NB4 (cell line): ENCODE results near the gene GOSR1.
"Not testable (repeated sequence)": the region's sequence is repeated elsewhere in the genome, so short reads cannot be mapped to it uniquely, and the experiment has no call there.

Experiments
- DNase-seq: peaks from one replicate; pipeline ENCODE4 v3.0.0; 2010; ENCODE audit warnings: low read depth
- H3K4me3 ChIP-seq: one replicate; pipeline ENCODE4 v1.5.1; 2011; ENCODE audit warnings: mild to moderate bottlenecking, low read depth, low read length, moderate library complexity
- CTCF ChIP-seq: IDR thresholded peaks from one replicate; pipeline ENCODE4 v1.5.1; 2012; ENCODE audit warnings: low read depth, low read length
- MAX ChIP-seq: IDR thresholded peaks from 2 replicates; pipeline ENCODE4 v1.6.1; 2011; ENCODE audit warnings: low read depth, low read length
- MYC ChIP-seq: IDR thresholded peaks from 2 replicates; pipeline ENCODE4 v1.6.1; 2011; ENCODE audit warnings: low read depth, low read length
- POLR2A ChIP-seq: IDR thresholded peaks from 2 replicates; pipeline ENCODE4 v1.6.1; 2011; ENCODE audit warnings: mild to moderate bottlenecking; ENCODE audit not compliant: insufficient read length; ENCODE audit errors: extremely low read depth

Gene GOSR1

DNA sequence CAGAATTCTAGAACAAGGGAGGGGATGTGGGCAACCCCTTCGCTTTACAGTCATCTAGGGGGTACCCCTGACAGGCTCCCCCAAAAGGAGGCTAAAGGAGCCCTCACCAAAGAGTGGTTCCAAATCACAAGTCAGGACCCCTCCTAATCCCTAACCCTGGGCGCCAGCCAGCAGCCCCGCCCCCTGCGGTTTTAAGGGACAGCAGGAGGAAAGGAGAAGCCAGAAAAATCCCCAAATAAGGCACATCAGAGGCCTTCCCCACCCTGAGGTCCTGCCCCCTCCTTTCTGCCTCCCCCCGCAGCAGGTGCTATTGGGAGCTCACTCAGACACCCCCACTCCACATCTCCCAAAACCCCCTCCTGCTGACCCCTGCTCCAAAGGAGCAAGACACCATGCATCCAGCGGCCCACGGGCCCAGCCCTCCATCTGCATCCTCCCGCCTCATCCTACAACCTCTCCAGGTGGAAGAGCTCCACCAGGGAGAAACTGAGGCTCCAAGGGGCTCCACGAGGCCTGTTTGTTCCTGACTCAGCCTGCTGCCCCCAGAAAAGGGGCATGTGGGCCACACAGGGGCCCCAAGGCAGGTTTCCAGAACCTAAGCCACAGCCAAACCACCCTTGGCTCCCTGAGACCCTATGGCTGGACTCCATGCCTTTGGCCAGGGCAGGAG is 93.5 kb downstream of the GOSR1 start:
- no peak overlapping the region for H3K4me3 ChIP-seq
- TF ChIP-seq CTCF (no peak), MAX (no peak), POLR2A (no peak), MYC (no peak)
- DNase-seq = no peak

DNA sequence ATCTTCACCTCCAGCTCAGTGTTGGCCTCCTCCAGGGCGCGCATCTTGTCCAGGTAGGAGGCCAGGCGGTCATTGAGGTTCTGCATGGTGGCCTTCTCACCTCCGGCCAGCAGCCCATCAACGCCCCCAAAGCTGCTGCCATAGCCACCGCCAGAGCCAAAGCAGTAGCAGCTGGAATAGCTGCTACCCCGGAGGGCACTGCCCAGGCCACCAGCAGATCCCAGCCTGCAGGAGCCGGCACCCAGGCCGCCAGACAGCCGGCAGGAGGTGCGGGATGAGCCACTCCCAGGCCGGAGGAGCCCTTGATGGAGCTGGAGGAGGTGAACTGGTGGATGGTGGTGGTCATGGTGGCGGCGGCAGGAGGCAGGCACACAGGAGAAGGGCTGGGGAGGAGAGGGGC is 94.2 kb downstream of the GOSR1 start:
- not testable (repeated sequence) for H3K4me3 ChIP-seq, DNase-seq

DNA sequence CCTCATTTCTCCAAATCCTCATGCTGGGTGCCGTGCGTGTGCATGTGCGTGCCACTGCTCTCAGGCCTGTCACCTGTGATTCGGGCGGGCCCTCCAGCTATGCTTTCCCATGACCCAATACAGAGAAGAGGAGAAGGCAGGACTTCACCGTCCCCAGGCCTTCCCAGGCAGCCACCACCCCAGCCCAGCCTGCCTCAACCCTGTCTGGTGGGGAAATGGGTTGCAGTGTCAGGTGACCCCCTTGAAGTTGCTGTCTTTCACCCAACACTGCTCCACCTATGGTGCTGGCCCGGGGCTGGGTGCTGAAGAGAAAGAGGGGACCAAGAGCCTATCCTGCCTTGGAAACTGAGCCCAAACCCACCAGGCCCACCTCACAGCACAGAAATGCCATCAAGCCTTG is 94.7 kb downstream of the GOSR1 start:
- TF ChIP-seq MYC = no peak
- no peak for TF ChIP-seq CTCF
- TF ChIP-seq POLR2A = no peak
- no peak for TF ChIP-seq MAX
- H3K4me3 ChIP-seq = no peak overlapping the region
- no peak for DNase-seq

DNA sequence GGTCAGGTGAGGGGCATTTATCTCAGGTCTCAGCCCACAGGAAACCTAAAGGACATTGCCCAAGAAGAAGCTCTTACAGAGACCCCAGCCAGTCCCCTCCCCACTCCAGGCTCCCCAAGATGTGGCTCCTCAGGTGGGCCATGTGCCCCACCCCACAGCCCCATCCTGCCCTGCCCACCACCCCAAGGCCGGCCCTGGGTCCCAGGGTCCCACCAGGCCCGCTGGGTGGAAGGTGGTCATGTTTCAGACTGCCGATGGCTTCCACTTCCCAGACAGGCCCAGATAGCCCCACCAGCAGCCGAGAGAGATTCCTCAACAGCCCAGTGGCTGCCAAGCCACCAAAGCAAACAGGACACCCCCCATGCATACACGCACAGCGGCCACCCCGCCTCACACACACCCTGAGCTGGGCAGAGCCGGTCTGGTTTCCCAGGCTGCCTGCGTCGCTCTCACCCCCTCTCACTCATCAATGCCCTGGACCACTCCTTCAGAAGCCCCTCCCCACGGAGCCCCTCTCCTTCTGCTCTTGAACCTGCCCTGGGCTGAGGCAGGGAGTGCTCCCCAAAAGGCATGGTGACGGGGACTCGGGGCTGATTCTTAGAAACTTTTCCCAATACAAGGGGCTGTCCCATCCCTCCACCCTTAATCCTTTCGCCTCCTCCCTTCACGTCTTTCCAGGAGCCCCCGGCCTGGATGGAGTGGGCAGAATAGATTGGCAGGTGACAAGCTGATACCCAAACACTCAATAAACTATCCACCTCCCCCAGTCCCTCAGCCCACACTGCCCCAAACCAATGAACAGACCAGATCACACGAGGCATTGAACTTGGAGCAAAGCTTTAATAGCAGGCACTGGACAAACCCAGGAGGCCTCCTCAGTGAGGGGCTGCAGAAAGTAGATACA is 95.7 kb downstream of the GOSR1 start:
- not testable (repeated sequence) for H3K4me3 ChIP-seq, DNase-seq

DNA sequence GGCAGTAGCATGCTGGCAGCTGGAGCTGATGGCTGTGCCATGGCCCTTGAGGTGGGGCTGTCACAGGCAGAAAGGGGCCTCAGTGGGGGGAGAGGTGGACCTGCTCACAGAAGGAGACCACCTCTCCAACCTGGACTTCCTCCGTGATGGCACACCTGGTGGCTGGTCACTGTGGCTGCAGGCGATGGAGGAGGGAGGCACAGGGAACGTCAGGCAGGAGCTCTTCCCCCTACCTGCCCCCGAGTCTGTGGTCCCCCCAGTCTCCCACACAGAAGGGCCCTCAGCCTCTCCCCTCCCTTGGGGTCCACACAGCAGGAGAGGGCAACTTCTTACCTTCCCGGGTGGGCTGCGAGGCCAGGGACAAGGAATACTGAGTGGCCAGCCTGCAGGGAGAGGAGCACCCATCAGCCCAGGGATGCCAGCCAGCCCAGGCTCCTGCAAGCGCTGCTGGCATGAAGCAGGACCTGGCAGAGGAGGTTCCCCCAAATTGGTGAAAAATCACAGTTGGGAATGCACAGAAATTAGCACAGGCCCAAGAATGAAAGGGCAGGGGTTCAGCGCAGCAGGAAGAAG is 96.5 kb downstream of the GOSR1 start:
- no peak overlapping the region for H3K4me3 ChIP-seq
- no peak for DNase-seq
- TF ChIP-seq MYC (no peak), MAX (no peak), POLR2A (no peak), CTCF (no peak)

DNA sequence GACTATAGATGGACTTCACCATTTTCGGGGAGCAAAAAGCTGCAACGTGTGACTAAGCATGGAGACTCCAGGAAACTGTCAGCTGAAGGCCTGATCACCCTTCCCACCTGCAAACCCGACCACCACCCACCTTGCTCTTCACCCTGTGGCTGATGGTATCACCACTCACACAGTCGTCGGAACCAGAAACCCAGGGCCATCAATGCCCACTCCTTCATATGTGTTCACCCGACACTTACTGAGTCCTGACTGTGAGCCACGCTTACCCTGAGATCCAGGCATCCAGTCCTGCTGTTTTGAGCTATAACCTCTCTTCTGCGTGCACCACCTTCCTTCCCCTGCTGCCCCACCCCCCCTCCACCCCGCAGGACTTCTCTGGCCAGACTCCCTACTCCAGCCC is 97.1 kb downstream of the GOSR1 start:
- DNase-seq, H3K4me3 ChIP-seq: not testable (repeated sequence)

DNA sequence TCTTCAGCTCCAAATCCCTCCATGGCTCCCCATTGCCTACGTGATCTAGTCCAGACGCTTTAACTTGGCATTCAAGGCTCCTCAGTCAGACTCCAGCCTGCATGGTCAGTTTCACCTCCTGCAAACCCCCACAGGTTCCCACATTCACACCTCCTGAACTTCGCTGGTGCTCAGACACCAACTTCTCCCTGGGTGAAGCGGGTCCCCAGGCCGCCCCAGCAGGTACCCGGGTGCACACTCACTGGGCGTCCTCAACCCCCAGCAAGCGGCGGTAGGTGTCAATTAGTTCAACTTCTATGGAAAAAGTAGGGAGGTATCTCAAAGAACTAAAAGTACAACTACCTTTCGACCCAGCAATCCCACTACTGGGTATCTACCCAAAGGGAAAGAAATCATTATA is 97.6 kb downstream of the GOSR1 start:
- H3K4me3 ChIP-seq, DNase-seq: not testable (repeated sequence)

- H3K4me3 ChIP-seq, DNase-seq: not testable (repeated sequence)
Observed at GRCh38 chr17:30575648-30576325, 98.6 kb downstream of the GOSR1 start.
